Measurements from ENCODE around the gene PATL2.

DNA sequence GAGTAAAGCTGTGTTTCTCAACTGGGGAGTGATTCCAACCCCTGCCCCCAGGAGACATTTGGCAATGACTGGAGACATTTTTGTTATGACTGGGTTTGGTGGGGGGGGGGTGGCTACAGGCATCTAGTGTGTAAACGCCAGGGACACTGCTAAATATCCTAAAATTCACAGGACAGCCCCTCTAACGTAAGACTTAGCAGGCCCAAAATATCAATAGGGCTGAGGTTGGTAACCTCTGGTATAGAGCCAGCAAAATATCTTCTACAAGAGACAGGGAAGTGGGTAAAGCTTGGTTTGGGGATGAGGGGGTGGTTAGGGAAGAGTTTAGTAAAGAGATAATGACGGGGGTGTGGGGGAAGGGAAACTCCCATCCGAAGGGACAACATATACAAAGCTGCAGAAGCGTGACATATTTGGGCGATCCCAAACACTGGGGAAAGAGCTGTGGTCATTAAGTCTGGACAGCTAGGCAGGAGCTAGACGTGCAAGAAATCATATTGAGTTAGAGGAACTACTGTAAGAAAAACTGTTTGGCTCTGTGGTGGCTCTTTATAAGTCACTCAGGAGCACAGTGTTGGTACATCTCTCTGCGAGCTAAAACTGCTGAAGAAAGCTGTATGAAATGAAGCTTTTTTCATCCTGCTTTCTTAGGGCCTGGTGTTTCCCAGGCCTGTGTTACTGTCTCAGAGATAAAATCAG, 24.5 kb upstream of the PATL2 start:
- TF ChIP-seq, protein P1, sequence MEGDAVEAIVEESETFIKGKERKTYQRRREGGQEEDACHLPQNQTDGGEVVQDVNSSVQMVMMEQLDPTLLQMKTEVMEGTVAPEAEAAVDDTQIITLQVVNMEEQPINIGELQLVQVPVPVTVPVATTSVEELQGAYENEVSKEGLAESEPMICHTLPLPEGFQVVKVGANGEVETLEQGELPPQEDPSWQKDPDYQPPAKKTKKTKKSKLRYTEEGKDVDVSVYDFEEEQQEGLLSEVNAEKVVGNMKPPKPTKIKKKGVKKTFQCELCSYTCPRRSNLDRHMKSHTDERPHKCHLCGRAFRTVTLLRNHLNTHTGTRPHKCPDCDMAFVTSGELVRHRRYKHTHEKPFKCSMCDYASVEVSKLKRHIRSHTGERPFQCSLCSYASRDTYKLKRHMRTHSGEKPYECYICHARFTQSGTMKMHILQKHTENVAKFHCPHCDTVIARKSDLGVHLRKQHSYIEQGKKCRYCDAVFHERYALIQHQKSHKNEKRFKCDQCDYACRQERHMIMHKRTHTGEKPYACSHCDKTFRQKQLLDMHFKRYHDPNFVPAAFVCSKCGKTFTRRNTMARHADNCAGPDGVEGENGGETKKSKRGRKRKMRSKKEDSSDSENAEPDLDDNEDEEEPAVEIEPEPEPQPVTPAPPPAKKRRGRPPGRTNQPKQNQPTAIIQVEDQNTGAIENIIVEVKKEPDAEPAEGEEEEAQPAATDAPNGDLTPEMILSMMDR (IDR thresholded peaks at IDR 0.05; ENCODE audit: extremely low read depth in 1 of 2, insufficient read depth in 1 of 2, low read depth in 1 of 2, low read length in 2 of 2) = no peak
- TF ChIP-seq MYC (IDR thresholded peaks at IDR 0.05; ENCODE audit: low read depth, low read length) = no peak
